Measurements from ENCODE around the gene AKAP1.

DNA sequence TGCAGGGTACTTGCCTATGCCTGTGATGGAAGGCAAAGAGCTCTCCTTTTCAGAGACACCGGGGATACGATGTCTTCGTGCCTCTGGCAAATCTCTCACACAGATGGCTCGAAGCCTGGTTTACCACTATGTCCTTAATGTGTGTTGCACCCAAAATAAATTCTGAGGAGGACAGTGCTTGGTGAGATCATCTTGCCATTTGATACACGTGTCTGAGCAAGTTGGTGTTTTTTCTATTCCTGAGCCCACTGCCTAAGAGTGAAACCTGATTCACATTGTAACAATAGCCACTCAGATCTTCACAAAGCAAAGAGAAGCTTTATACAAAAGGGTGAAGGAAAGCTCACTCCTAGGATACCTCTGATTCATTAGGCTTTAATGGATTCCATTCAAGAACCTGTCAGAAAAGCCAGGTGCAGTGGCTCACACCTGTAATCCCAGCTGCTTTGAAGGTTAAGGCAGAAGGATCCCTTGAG, 33.1 kb upstream of the AKAP1 start:
- TF ChIP-seq, protein P1, sequence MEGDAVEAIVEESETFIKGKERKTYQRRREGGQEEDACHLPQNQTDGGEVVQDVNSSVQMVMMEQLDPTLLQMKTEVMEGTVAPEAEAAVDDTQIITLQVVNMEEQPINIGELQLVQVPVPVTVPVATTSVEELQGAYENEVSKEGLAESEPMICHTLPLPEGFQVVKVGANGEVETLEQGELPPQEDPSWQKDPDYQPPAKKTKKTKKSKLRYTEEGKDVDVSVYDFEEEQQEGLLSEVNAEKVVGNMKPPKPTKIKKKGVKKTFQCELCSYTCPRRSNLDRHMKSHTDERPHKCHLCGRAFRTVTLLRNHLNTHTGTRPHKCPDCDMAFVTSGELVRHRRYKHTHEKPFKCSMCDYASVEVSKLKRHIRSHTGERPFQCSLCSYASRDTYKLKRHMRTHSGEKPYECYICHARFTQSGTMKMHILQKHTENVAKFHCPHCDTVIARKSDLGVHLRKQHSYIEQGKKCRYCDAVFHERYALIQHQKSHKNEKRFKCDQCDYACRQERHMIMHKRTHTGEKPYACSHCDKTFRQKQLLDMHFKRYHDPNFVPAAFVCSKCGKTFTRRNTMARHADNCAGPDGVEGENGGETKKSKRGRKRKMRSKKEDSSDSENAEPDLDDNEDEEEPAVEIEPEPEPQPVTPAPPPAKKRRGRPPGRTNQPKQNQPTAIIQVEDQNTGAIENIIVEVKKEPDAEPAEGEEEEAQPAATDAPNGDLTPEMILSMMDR (IDR thresholded peaks at IDR 0.05) = no peak
- TF ChIP-seq POLR2A (IDR thresholded peaks at IDR 0.05) = no peak
